Activated CD4-positive, alpha-beta T cell treated with anti-CD3 and anti-CD28 coated beads for 36 hours (primary cell): Measurements from ENCODE around the gene ZNF143. TPM values are rescaled to one million over a fixed set of nuclear protein-coding genes. Genes with fewer than 3 reads are reported as not detected.
"Not testable (repeated sequence)": the region's sequence is repeated elsewhere in the genome, so short reads cannot be mapped to it uniquely, and the experiment has no call there.

Experiments used
- ATAC-seq: fragments of 200-7000 bp; cut with Tn5 transposase; one replicate; pipeline ENCODE4 v1.10.0; 2021; ENCODE audit warnings: mild to moderate bottlenecking, moderate library complexity
- CTCF ChIA-PET: fragments of 350-600 bp; sonication (Branson Sonifier 250); formaldehyde crosslinking; loops from one replicate; lab custom pipeline; 2021; ENCODE audit warnings: antibody characterized with exemption; lab: Charles Lee
- POLR2A ChIA-PET: fragments of 350-600 bp; sonication (Branson Sonifier 250); formaldehyde crosslinking; loops from one replicate; lab custom pipeline; 2021; ENCODE audit warnings: antibody characterized with exemption, inconsistent platforms; lab: Charles Lee
- DNase-seq: peaks from one replicate; pipeline ENCODE4 v3.0.0-alpha.2; 2020
- H3K27ac Mint-ChIP-seq: one replicate; pipeline ENCODE4 v1.8.0; 2021; ENCODE audit warnings: mixed read lengths
- H3K27me3 Mint-ChIP-seq: one replicate; pipeline ENCODE4 v1.8.0; 2021; ENCODE audit warnings: mixed read lengths
- H3K36me3 Mint-ChIP-seq: one replicate; pipeline ENCODE4 v1.8.0; 2021; ENCODE audit warnings: low read depth, mixed read lengths
- H3K4me1 Mint-ChIP-seq: one replicate; pipeline ENCODE4 v1.8.0; 2021; ENCODE audit warnings: mixed read lengths
- H3K4me3 Mint-ChIP-seq: one replicate; pipeline ENCODE4 v1.8.0; 2021; ENCODE audit warnings: mild to moderate bottlenecking, moderate library complexity, mixed read lengths
- H3K9me3 Mint-ChIP-seq: one replicate; pipeline ENCODE4 v1.8.0; 2021; ENCODE audit warnings: low read depth, mixed read lengths
- intact Hi-C, 2 experiments: fragments of 100-400 bp; cut with DNase I in 1 of 2; cut with micrococcal nuclease in 1 of 2; formaldehyde crosslinking; loops; one replicate each; pipeline versions ENCODE4 v1.14.2 to v1.15.1; 2022 to 2024; cut with DNase I, micrococcal nuclease
- total RNA-seq, 2 experiments: library from RNA; stranded (reverse); gene quantifications; one replicate each; pipeline ENCODE4 v1.2.3, GENCODE V29; 2021

ZNF143 gene
- total RNA-seq, 2 experiments from 2014 or later, result 32.6 to 34.9 TPM

DNA sequence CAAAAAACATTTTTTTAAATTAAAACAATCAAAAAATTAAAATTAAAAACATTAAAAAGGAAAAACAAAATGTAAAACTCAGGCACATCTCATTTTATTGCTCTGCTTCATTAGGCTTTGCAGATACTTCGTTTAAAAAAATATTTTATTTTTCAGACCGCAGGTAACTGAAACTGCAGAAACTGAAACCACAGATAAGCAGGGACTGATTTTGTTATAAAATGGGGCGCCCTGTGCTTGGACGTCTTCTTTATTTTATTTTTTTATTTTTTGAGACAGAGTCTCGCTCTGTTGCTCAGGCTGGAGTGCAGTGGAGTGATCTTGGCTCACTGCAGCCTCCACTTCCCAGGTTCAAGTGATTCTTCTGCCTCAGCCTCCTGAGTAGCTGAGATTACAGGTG, 88.4 kb downstream of the ZNF143 start:
- POLR2A ChIA-PET, H3K4me3 Mint-ChIP-seq, ATAC-seq, H3K27me3 Mint-ChIP-seq, H3K9me3 Mint-ChIP-seq, H3K27ac Mint-ChIP-seq, H3K4me1 Mint-ChIP-seq, DNase-seq, intact Hi-C loops: not testable (repeated sequence)
- CTCF ChIA-PET, result interaction anchor here (0.6 to 0.8 kb wide), 2 partner anchors 14 to 520 kb away, joined by 3 to 4 read pairs; no protein-coding TSS in a partner anchor
- peaks cover 11% of the 10 kb centered on the region for H3K36me3 Mint-ChIP-seq

GRCh38 chr11:9550191-9550628, 89.4 kb downstream of the ZNF143 start:
- no peak for DNase-seq
- no peaks in the 10 kb centered on the region for H3K27me3 Mint-ChIP-seq
- intact Hi-C loops, result no loop called here
- ChIA-PET POLR2A (no interaction called here), CTCF (interaction anchor here (0.7 kb wide), 1 partner anchor 12 kb away, joined by 3 read pairs; no protein-coding TSS in a partner anchor)
- H3K4me3 Mint-ChIP-seq, result no peak overlapping the region
- no peak for ATAC-seq
- no peaks in the 10 kb centered on the region for H3K4me1 Mint-ChIP-seq
- H3K27ac Mint-ChIP-seq, result no peak overlapping the region
- H3K36me3 Mint-ChIP-seq, result peaks cover 10% of the 10 kb centered on the region
- H3K9me3 Mint-ChIP-seq, result no peaks in the 10 kb centered on the region

GRCh38 chr11:9561279-9561982, 100.6 kb downstream of the ZNF143 start:
- CTCF ChIA-PET, result interaction anchor here (0.5 to 3.1 kb wide), 3 partner anchors 27 to 96 kb away, joined by 3 to 14 read pairs (median 6); no protein-coding TSS in a partner anchor
- Mint-ChIP-seq H3K27me3 (peaks cover 3% of the 10 kb centered on the region), H3K4me1 (peaks cover 12% of the 10 kb centered on the region), H3K4me3 (no peak overlapping the region), H3K36me3 (peaks cover 5% of the 10 kb centered on the region), H3K9me3 (peaks cover 14% of the 10 kb centered on the region), H3K27ac (no peak overlapping the region)
- intact Hi-C loops, result no loop called here
- POLR2A ChIA-PET, result interaction anchor here (0.6 to 1.3 kb wide), 3 partner anchors 12 to 822 kb away, joined by 3 to 6 read pairs (median 3); partner anchors contain the start of gene WEE1
- ATAC-seq (no peak), DNase-seq (no peak)

GRCh38 chr11:9562716-9563115, 101.9 kb downstream of the ZNF143 start:
- H3K4me1 Mint-ChIP-seq, result peaks cover 16% of the 10 kb centered on the region
- ATAC-seq (no peak), DNase-seq (peak; percentile 43)
- H3K27me3 Mint-ChIP-seq, result peaks cover 3% of the 10 kb centered on the region
- H3K9me3 Mint-ChIP-seq, result peaks cover 14% of the 10 kb centered on the region
- CTCF ChIA-PET, result interaction anchor here (1.0 to 3.1 kb wide), 2 partner anchors 12 to 28 kb away, joined by 3 to 14 read pairs; no protein-coding TSS in a partner anchor
- peaks cover 4% of the 10 kb centered on the region for H3K36me3 Mint-ChIP-seq
- POLR2A ChIA-PET, result interaction anchor here (1.3 kb wide), 1 partner anchor 11 kb away, joined by 3 read pairs; the partner anchor contains the start of gene WEE1
- H3K27ac Mint-ChIP-seq, result no peak overlapping the region
- intact Hi-C loops, result no loop called here
- H3K4me3 Mint-ChIP-seq, result no peak overlapping the region

- intact Hi-C loops, result no loop called here
- Mint-ChIP-seq H3K27ac (no peak overlapping the region), H3K36me3 (peaks cover 4% of the 10 kb centered on the region), H3K9me3 (peaks cover 14% of the 10 kb centered on the region), H3K4me3 (no peak overlapping the region), H3K4me1 (peaks cover 18% of the 10 kb centered on the region), H3K27me3 (peaks cover 3% of the 10 kb centered on the region)
- ChIA-PET CTCF (interaction anchor here (0.6 to 3.1 kb wide), 3 partner anchors 9 to 29 kb away, joined by 3 to 14 read pairs (median 3); no protein-coding TSS in a partner anchor), POLR2A (no interaction called here)
- DNase-seq, result no peak
- ATAC-seq, result no peak
These were observed 102.5 kb downstream of the ZNF143 start for GRCh38 chr11:9563196-9563730.

- Mint-ChIP-seq H3K4me1 (peaks cover 28% of the 10 kb centered on the region), H3K36me3 (no peaks in the 10 kb centered on the region), H3K27me3 (peaks cover 3% of the 10 kb centered on the region), H3K9me3 (peaks cover 9% of the 10 kb centered on the region), H3K4me3 (no peak overlapping the region), H3K27ac (peak overlapping the region; percentile 81)
- intact Hi-C loops, result loop anchor here (1.0 to 2.0 kb wide), 5 partner anchors 35 to 563 kb away; partner anchors contain the start of gene TMEM41B (in 1 of the 2)
- DNase-seq (peak; percentile 77), ATAC-seq (peak; percentile 97)
- CTCF ChIA-PET, result interaction anchor here (0.6 to 1.2 kb wide), 7 partner anchors 27 to 193 kb away, joined by 3 to 8 read pairs (median 3); no protein-coding TSS in a partner anchor
- POLR2A ChIA-PET, result interaction anchor here (0.5 to 1.3 kb wide), 6 partner anchors 8 to 1238 kb away, joined by 3 to 8 read pairs (median 6); partner anchors contain the start of gene ZNF143
These were observed 105.2 kb downstream of the ZNF143 start for GRCh38 chr11:9565822-9566560.

GRCh38 chr11:9566561-9567063, 105.8 kb downstream of the ZNF143 start:
- intact Hi-C loops, result loop anchor here (1.0 to 2.0 kb wide), 5 partner anchors 34 to 564 kb away; partner anchors contain the start of gene TMEM41B (in 1 of the 2)
- POLR2A ChIA-PET, result interaction anchor here (1.0 to 1.3 kb wide), 3 partner anchors 7 to 106 kb away, joined by 3 to 8 read pairs (median 7); partner anchors contain the start of gene ZNF143

GRCh38 chr11:9567401-9567800, 106.6 kb downstream of the ZNF143 start:
- Mint-ChIP-seq H3K27ac (no peak overlapping the region), H3K4me3 (no peak overlapping the region), H3K9me3 (no peaks in the 10 kb centered on the region), H3K27me3 (no peaks in the 10 kb centered on the region), H3K36me3 (no peaks in the 10 kb centered on the region), H3K4me1 (peaks cover 28% of the 10 kb centered on the region)
- CTCF ChIA-PET, result interaction anchor here (1.0 to 1.5 kb wide), 4 partner anchors 28 to 37 kb away, joined by 3 to 5 read pairs (median 4); no protein-coding TSS in a partner anchor
- DNase-seq (no peak), ATAC-seq (no peak)
- intact Hi-C loops, result loop anchor here (2.0 kb wide), 2 partner anchors 33 to 565 kb away; no protein-coding TSS in a partner anchor
- POLR2A ChIA-PET, result no interaction called here

More at GRCh38 chr11:9566561-9567063, 105.8 kb downstream of the ZNF143 start:
- no peak for DNase-seq
- CTCF ChIA-PET, result interaction anchor here (0.6 to 1.2 kb wide), 5 partner anchors 27 to 182 kb away, joined by 3 to 8 read pairs (median 3); no protein-coding TSS in a partner anchor
- H3K36me3 Mint-ChIP-seq, result no peaks in the 10 kb centered on the region
- H3K9me3 Mint-ChIP-seq, result peaks cover 3% of the 10 kb centered on the region
- H3K27me3 Mint-ChIP-seq, result peaks cover 3% of the 10 kb centered on the region
- peaks cover 28% of the 10 kb centered on the region for H3K4me1 Mint-ChIP-seq
- no peak overlapping the region for H3K4me3 Mint-ChIP-seq
- ATAC-seq, result no peak
- peak overlapping the region; percentile 67 for H3K27ac Mint-ChIP-seq

- H3K36me3 Mint-ChIP-seq, result no peaks in the 10 kb centered on the region
- DNase-seq, result no peak
- intact Hi-C loops, result no loop called here
- peaks cover 28% of the 10 kb centered on the region for H3K4me1 Mint-ChIP-seq
- H3K27ac Mint-ChIP-seq, result peak overlapping the region; percentile 12
- H3K4me3 Mint-ChIP-seq, result no peak overlapping the region
- POLR2A ChIA-PET, result interaction anchor here (0.7 kb wide), 1 partner anchor 18 kb away, joined by 3 read pairs; no protein-coding TSS in a partner anchor
- no peaks in the 10 kb centered on the region for H3K27me3 Mint-ChIP-seq
- H3K9me3 Mint-ChIP-seq, result no peaks in the 10 kb centered on the region
- no peak for ATAC-seq
- CTCF ChIA-PET, result interaction anchor here (0.9 to 1.5 kb wide), 2 partner anchors 33 to 191 kb away, joined by 3 to 5 read pairs; no protein-coding TSS in a partner anchor
These were observed 107.5 kb downstream of the ZNF143 start for GRCh38 chr11:9568161-9568853.
